Iris pigment epithelial cell (primary cell): ENCODE results near the gene ACER3.
"Not testable (repeated sequence)": the region's sequence is repeated elsewhere in the genome, so short reads cannot be mapped to it uniquely, and the experiment has no call there.

Experiments used
- DNase-seq: peaks from one replicate; pipeline ENCODE4 v3.0.0-alpha.2; 2011; ENCODE audit warnings: low read depth

Gene ACER3

DNA sequence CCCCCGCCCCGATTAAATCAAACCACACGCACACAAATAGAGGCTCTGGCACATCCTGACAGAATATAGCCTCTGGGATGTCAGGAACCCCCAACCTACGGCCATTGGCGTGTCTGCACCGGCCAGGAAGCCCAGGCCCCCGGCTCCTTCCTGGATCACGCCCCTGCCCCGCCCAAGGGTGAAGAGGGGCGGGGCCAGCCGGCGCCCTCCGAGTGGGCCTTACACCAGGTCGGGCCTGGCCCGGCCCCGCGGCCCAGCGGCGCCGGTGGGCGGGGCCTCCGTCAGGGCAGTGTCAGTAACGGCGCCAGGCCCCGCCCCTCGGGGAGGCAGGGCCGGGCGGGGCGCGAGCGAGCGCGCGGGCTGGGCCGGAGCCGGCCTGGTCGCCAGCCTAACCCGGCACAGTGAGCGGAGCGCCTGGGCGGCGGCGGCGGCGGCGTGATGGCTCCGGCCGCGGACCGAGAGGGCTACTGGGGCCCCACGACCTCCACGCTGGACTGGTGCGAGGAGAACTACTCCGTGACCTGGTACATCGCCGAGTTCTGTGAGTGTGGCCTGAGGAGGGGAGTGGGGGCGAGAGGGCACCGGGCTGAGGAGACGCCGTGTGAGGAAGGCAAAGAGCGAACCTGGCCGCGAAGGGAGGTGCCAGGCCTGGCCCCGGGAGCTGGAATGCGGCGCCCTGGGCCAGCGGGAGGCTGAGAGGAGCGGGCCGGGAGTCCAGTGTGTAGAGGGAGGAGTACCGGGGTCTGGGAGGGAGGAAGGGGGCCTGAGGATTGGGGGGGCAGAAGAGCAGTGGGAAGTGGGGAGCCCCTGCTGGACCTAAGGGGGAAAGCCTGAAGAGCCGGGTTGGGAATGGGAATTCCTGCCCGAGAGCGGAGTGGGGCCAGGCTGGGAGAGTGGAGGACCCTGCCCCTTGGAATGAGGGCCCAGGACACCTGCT lies at the start of gene ACER3:
TSS of gene ACER3 (plus strand) at position 380 of the 937 bp plus-strand sequence. CDS start at position 439, 59 bp downstream.
- peak; percentile 84 for DNase-seq

DNA sequence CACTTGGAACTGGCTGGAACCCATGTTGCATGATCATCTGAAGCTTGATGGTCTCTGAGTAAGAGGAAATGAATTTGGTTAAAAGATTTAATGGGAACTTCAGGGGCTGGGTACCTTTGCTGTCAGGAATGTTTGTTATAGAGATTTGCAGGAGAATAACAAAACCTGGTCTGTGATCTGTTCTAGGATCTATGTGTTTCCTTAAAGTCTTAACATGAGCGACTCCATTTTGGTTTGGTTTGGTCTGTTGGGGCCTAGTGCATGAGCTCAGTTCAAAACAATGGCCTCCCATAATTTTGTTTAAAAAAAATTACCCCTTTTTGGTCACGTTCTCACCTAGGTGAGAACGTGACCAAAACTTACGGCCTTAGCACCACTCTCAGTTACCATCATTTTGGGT lies 49.5 kb upstream of the ACER3 start:
- no peak for DNase-seq

DNA sequence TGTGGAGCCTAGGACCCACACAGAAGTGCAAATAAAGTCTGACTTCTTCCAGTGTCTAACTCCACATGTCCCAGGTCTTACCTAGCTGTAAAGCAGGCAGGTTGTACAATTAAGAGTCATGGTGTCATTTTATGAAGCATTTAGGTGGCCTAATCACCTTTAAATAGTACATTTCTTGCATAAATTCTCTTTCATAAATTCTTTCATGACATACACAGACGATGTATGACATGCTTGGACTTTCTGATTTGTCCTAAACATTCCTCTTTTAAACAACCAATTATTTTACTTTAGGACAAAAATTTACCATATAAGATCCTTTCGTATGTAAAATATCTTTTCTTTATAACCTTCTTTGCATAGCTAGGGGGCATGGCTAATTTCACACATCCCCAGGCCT lies 46.3 kb upstream of the ACER3 start:
- no peak for DNase-seq

DNA sequence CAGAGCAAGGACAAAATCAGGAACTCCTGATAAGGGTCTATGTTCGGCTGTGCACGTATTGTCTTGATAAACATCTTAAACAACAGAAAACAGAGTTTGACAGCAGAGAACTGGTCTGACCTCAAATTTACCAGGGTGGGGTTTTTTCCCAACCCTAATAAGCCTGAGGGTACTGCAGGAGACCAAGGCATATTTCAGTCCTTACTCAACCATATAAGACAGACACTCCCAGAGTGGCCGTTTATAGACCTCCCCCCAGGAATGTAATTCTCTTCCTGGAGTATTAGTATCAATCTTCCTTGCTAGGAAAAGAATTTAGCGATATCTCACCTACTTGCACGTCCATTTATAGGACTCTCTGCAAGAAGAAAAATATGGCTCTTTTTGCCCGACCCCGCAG lies 45.0 kb upstream of the ACER3 start:
- DNase-seq, result not testable (repeated sequence)

DNA sequence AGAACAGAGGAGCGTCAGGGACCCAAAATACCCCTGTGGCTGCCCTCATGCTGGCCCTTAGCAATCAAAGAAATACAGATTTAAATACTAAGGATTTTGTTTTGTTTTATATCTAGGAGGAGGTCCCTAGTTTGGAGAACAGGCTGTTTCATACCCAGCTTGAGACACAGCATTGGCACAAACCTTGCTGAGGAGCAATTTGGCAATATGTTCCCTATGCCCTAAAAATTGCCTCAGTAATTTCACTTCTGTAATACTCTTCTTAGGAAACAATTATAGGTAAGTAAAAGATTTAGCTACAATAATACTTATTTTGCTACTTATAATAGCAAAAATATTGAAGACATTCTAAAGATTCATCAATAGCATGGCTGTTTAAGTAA lies 40.5 kb upstream of the ACER3 start:
- DNase-seq, result no peak

DNA sequence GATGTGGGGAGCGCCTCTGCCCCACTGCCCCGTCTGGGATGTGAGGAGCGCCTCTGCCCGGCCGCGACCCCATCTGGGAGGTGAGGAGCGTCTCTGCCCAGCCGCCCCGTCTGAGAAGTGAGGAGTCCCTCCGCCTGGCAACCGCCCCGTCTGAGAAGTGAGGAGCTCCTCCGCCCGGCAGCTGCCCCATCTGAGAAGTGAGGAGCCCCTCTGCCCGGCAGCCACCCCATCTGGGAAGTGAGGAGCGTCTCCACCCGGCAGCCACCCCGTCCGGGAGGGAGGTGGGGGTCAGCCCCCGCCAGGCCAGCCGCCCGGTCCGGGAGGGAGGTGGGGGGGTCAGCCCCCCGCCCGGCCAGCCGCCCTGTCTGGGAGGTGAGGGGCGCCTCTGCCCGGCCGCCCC lies 39.3 kb upstream of the ACER3 start:
- DNase-seq, result not testable (repeated sequence)

DNA sequence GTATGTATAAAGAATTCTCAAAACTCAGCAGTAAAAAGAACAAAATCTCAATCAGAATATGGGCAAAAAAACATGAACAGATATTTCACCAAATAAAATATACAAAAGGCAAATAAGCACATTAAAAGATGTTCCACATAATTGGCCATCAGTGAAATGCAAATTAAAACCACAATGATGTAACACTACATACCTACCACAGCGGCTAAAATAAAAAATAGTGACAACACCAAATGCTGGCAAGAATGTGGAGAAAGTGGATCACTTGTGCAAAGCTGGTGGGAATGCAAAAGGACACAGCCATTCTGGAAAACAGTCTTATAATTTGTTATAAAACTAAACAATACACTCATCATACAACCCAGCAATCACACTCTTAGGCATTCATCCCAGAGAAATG lies 38.3 kb upstream of the ACER3 start:
- no peak for DNase-seq

DNA sequence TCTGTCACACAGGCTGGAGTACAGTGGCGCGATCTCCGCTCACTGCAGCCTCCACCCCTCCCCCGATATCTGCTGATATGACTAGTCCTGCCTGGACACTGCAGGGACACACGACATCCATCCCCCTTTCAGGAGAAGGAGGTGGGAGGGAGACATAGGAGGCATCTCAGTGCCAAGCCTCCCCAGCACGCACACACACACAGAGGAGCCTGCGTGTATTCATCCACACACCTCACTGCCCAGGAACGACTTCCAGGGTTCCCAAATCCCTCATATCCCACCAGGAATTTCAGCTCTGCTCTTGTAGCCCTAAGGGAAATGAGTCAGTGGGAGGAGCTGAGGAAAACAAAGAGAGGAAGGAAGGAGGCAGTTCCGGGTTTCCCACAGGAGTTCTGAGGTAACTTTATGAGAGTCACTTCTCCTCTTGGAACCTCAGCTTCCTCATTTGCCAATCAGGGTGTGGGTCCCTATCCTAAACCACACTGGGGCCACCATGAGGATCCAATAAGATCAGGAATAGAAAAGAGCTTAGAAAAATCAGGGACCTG lies 37.2 kb upstream of the ACER3 start:
- peak; percentile 37 for DNase-seq

DNA sequence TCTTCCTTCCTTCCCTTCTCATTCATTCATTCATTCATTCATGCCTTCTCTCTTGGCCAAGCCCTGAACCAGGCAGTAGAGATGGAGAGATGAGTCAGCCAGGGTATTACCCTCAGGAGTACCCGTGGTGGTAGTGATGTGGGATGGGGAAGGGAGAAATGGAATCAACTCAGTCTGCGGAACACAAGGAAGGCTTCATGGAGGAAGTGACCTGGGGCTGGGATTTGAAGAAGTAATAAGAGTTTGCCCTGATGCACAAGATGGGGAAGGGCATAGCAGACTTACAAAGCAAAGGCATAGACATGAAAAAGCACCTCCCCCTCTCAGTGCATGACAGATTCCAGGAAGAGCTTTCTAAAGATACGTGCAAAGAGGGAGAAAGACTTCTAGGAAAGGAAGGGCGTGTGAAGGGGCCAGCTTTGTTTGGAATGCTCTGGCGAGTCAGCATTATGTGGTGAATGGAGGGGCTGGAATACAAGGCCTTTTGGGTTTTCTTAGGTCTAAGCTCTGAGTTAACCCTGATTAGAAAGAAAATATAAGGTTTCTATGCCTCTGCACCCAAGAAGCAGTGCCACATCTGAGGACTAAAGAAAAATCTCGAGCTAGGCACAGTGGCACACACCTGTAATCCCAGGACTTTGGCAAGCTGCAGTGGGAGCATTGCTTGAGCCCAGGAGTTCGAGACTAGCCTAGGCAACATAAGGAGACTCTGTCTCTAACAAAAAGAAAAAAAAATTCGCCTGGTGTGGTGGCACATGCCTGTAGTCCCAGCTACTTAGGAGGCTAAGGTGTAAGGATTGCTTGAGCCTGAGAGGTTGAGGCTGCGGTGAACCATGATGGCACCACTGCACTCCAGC lies 36.4 kb upstream of the ACER3 start:
- DNase-seq, result no peak

DNA sequence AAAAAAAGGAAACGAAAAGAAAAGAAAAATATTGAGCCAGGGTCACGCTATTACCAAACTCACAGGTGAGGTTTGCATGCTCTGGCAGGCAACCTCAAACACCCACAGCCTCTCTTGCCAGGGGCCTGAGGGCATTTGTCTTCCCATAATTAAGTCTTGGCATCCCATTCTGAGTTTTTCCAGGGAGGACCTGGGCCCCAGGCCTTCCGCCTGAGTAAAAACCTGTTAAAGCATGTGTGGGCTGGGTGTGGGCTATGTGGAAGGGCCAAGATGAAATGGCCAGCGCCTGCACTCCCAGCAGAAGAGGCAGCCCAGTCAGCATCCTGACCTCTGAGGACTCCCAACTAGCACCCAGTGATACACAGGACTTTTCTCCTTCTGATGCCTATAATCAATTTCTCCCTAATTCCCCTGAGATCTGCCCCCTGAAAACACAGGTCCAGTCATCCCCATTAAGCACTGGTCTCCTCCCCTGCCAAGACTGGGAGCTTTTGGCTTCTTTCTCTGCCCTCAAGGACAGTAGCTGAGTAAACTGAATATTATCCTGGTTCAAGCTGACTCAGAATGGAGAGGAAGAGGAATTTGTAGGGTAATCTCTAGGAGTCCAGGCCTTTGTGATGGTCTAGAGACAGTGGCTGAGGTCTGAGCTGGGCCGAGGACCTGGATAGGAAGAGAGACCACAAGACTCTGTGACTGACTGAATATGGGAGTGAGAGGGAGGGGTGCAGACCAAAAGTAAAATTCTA lies 35.6 kb upstream of the ACER3 start:
- peak; percentile 40 for DNase-seq

DNA sequence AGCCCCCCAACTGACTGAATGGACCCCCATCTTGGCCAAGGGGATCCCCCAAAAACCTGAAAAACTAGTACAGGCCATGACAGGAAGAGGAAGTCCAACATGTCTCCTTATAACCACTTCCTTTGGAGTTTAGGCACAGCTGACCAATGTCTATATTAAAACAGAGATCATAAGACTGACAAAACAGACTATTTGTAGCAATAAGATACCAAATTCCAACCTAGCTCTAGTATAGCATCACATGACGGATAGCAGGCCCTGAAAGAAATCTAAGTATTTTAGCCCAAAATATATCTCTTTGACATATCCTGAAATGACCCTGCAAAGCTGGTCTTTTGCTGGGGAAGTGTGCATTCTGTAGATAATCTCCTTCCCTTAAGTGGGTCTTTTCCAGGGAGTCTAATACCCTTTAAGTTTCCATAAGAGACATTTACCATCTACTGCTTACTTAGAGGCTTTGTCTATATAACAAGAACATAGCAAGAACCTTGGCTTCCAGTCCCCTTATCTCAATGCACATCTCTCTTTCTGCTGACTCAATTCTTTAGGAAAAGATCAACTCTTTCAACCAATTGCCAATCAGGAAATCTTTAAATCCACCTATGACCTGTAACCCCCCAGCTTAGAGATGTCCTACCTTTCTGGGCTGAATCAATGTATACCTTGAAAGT lies 34.9 kb upstream of the ACER3 start:
- DNase-seq, result no peak

DNA sequence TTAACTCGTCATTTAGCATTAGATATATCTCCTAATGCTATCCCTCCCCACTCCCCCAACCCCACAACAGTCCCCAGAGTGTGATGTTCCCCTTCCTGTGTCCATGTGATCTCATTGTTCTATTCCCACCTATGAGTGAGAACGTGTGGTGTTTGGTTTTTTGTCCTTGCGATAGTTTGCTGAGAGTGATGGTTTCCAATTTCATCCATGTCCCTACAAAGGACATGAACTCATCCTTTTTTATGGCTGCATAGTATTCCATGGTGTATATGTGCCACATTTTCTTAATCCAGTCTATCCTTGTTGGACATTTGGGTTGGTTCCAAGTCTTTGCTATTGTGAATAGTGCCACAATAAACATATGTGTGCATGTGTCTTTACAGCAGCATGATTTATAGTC lies 34.2 kb upstream of the ACER3 start:
- DNase-seq, result not testable (repeated sequence)

DNA sequence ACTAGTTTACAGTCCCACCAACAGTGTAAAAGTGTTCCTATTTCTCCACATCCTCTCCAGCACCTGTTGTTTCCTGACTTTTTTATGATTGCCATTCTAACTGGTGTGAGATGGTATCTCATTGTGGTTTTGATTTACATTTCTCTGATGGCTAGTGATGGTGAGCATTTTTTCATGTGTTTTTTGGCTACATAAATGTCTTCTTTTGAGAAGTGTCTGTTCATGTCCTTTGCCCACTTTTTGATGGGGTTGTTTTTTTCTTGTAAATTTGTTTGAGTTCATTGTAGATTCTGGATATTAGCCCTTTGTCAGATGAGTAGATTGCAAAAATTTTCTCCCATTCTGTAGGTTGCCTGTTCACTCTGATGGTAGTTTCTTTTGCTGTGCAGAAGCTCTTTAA lies 33.7 kb upstream of the ACER3 start:
- not testable (repeated sequence) for DNase-seq

DNA sequence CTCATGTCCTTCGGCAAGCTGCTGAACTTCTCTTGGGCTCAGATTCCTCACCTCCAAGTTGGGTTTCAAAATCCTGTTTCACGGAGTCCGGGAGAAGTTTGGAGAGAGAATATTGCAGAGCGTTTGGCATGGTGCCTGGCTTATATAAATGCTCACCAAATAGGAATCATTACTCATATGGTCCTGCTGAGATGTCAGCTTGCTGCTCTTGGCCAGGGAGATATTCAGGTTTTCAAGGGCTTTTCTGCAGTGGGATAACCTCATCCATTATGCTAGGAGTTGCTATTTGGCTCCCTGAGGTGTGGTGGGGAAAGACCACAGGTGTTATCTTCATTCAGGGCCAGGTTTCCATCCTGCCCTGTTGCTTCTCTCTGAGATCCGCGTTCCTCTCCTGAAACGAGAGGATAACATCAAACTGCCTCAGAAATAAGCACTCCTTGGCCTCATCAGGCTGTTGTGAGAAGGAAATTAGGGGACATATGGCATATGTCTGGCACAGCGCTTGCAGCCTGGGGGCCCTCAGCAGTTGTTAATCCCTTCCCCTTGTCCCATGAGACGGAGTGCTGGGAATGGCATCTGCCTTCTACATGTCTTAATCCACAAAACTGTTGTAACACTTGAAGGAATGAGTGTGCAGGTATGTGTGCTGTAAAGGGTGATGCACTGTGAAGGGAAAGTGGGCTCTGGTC lies 29.9 kb upstream of the ACER3 start:
- peak; percentile 77 for DNase-seq

DNA sequence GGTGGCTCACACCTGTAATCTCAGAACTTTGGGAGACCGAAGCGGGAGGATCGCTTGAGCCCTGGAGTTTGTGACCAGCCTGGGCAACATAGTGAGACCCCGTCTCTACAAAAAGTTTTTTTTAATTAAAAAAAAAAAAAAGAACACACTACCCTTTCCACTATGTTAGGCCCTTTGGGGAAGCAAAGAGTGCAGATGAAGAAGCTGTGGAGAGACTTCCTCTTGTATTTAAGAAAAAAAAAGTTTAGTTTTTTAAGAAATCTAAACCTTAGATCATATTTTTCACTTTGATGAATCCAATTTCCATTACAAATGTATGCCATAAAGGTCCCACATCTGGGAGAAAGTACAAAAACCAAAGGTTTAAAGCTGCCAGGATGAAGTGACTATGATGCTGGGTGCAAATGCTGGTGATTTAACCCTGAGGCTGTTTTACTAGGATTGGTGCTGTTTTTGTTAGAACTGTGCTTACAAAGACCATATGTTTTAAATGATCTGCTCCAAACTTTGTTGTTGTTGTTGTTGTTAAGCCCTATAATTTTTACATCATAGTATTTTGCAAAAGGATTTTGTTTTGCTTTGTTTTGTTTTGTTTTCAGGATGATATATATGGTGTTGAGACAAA lies 28.9 kb upstream of the ACER3 start:
- no peak for DNase-seq

DNA sequence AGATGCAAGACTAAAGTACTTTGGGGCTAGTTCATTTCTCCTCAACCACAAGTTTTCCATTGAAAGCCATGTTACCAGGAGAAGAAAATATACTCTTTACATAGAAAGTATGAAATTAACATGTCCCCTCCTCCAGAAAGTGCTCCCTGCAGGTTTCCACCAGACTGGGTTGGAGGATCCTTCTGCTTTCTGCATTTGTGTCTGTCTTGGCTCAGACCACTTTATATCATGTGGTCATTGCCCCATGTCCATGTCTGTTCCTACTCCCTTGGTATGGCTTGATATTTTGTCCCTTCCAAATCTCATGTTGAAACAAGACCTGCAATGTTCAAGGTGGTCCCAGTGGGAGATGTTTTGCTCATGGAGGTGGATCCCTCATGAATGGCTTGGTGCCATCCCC lies 28.4 kb upstream of the ACER3 start:
- no peak for DNase-seq

DNA sequence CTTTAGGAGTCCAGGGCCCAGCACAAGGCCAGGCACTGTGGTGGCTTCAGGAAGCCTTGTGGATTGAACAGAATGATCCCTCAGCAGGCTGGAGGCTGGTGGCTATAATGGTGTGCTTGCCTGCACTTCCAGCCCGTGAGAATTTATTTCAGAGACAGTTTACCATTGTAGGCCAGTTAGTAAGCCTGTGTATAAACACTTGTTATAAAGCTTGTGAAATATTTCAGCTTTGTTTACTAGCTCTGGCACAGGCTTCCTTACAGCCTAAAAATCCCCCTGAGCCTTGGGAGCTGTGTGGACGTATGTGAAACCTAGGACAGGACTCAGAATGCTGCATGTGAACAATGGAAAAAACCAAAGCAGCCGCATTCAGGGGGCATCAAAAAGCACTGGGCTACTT lies 26.6 kb upstream of the ACER3 start:
- DNase-seq, result peak; percentile 55

DNA sequence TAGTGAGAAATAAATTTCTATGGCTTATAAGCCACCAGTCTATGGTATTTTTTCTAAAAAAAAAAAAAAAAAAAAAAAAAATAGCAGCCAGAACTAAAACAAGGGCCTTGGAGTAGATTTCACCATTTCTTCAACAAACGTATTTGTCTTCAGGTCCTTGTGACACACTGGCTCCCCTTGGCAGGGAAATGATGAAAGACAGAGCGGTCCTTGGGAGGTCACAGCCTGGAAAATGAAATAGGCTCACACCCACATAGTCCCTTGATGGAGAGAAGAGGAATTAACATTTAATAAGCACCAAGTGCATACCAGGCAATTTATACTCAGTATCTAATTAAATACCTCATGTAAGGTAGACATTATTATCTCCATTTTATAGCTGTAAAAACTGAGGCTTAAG lies 25.7 kb upstream of the ACER3 start:
- DNase-seq, result no peak

DNA sequence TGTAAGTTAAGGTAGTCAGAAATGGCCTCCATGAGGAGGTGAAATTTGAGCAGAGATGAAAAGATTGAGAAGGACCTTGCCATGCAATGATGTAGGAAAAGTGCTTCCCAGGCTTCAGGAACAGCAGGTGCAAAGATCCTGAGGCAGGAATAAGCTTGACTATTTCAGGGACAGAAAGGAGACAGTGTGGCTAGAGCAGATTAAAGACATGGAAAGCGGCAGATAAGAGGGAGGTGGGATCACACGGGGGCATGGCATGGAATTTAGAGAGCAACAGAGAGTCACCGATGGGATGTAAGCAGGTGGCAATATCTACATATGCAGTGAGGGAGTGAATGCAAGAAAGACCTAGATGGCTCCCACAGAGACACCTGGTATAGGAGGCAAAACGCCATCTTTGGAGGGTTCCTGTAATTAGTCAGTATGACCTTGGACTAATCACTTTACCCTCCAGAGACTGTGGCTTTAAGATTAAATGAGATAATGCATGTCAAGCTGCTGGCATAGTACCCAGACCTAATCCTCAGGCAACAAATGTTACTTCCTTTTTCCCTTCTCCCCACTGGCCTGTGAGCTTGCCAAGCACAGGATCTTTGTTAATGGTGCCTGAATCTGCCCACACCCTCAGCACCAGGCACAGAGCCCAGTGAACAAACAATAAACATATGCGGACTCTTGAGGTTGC lies 24.6 kb upstream of the ACER3 start:
- peak; percentile 69 for DNase-seq
